Suppressor macrophage (primary cell): ENCODE measurements around the gene ZNHIT3.

Experiments
- DNase-seq, 4 experiments: peaks; one replicate each; pipeline ENCODE4 v3.0.0-alpha.2; 2020 to 2022

The ZNHIT3 gene

GRCh38 chr17:36514856-36515255, 28.4 kb downstream of the ZNHIT3 start:
- no peak for DNase-seq

- no peak for DNase-seq
Observed at GRCh38 chr17:36515837-36516236, 29.4 kb downstream of the ZNHIT3 start.

GRCh38 chr17:36523113-36523512, 36.6 kb downstream of the ZNHIT3 start:
- DNase-seq: no peak

- DNase-seq: no peak
Observed at GRCh38 chr17:36524428-36524876, 38.0 kb downstream of the ZNHIT3 start.

GRCh38 chr17:36525113-36525512, 38.6 kb downstream of the ZNHIT3 start:
- no peak for DNase-seq

- no peak for DNase-seq
Observed at GRCh38 chr17:36525888-36526287, 39.4 kb downstream of the ZNHIT3 start.

GRCh38 chr17:36527621-36528250, 41.3 kb downstream of the ZNHIT3 start:
- DNase-seq: no peak

- DNase-seq: peak in 3 of 4 experiments; percentile 11 to 21 (median 19)
Observed at GRCh38 chr17:36529121-36529520, 42.6 kb downstream of the ZNHIT3 start.

GRCh38 chr17:36532435-36532975, 46.0 kb downstream of the ZNHIT3 start:
- no peak for DNase-seq

- DNase-seq: peak; percentile 39 to 78 (median 62)
Observed at GRCh38 chr17:36533935-36534839, 47.7 kb downstream of the ZNHIT3 start.

- DNase-seq: peak; percentile 95 to 97 (median 97)
Observed at GRCh38 chr17:36534840-36535668, 48.6 kb downstream of the ZNHIT3 start, which contains the start of the genes MYO19 and PIGW. Gene MYO19, minus strand, starts transcription at chr17:36534868. Its CDS starts 2,330 bp downstream, at chr17:36532538. Gene PIGW, plus strand, starts transcription at chr17:36534987. Its CDS starts 2,115 bp downstream, at chr17:36537102.

- DNase-seq: peak in 1 of 4 experiments; percentile 2
Observed at GRCh38 chr17:36535669-36536081, 49.2 kb downstream of the ZNHIT3 start.

GRCh38 chr17:36540696-36541095, 54.2 kb downstream of the ZNHIT3 start:
- DNase-seq: no peak

- DNase-seq: no peak
Observed at GRCh38 chr17:36542755-36543154, 56.3 kb downstream of the ZNHIT3 start.

- DNase-seq: peak; percentile 63 to 77 (median 74)
Observed at GRCh38 chr17:36544044-36544306, 57.5 kb downstream of the ZNHIT3 start.

GRCh38 chr17:36544307-36545076, 58.0 kb downstream of the ZNHIT3 start, which contains the start of gene GGNBP2:
Gene GGNBP2, plus strand, starts transcription at chr17:36544919. Its CDS starts 806 bp downstream, at chr17:36545725.
- DNase-seq: peak; percentile 96 to 100 (median 98)

- DNase-seq: no peak
Observed at GRCh38 chr17:36545077-36545464, 58.6 kb downstream of the ZNHIT3 start.
